CD4-positive, alpha-beta T cell treated with Interleukin-12 subunit alpha and Interleukin-12 subunit beta, for 1 hour (primary cell): ENCODE measurements around the gene GPR52.

ENCODE experiments used
- DNase-seq: peaks from one replicate; pipeline ENCODE4 v3.0.0-alpha.2; 2020

GPR52 gene

DNA sequence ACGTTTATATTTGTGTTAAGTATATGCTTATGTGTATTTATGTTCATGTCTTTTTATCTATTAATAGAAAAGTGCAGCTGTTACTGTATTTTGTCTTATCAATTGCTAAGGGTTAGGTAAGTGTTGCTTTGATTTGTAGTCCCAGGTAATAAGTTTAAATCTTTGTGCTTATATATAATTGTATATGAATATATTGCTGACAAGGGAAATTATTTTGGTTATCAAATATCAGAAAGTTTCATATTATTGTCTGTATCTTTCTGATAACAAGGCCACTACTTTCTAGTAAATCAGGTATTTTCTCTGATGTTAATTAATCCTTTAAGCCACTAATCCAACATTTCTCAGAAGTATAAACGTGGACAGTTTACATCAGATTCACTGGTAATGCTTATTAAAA, 21.3 kb downstream of the GPR52 start:
- DNase-seq = no peak

DNA sequence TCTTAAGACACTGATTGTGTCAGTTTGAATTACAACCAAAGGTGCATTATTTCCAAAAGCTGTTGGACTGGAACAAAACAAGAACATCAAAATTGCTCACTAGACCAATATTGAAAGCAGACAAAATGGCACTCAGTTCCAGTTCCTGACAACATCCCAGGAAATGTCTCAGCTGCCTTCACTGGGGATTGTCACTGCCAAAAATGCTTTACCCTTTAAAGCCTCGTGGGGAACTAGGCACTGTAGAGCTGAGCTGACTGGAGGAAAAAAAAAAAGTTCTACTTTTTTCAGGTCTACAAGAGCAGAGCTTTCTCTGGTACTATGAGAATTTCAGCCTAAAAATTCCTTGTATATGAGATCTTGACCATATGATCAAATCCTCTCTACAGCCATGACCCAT, 21.9 kb downstream of the GPR52 start:
- no peak for DNase-seq

DNA sequence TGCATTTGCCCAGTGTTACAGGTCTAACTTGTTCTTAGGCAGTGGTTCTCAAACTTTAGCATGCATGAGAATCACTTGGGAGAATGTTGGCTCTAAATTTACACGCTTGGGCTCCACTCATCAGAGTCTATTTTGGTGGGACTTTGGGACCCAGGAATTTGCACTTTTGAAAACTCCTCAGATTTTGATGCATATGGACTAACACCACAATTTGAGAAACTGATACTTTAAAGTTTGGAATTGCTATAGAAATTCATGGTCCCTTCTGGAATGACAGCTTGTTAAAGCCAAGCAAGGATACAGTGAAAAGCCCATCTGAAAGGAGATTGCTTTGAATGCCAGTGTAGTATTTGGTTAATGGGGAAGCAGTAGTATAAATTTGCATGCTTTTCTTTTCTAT, 31.5 kb downstream of the GPR52 start:
- DNase-seq = no peak

DNA sequence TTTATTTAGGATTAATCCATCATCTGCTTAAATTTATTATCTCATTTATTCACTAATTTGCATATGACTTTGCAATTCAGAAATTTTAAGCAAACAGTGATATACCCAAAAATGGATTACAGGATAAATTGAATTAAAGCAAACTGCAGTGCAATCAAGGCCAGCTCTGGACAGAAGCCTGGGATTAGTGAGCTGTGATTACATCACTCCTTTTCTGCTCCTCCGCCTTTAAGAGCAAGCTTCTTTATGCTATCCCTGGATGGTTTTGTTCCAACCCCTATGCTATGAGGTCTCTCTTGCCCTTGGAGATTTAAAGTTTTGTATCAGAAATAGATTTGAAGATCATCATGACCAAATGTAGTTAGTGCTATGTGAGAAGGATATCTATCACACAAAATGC, 32.6 kb downstream of the GPR52 start:
- no peak for DNase-seq

DNA sequence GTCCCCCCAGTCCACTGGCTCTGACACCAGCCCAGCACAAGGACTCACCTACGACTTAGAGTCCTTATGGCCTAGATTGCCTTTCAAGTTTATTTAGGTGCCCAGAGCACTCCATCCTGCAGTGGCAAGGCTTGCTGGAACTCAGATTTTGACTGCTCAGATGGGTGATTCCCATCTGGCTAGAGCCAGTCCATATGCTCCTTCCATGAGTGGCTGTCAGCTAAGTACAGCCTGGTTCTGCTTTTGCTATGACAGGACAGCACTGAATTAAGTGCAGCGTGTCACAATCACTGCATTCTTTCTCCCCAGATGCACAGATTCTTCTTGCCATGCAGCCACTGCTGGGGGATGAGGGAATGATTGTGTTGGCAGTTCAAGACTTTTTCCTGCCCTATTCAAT, 43.8 kb downstream of the GPR52 start:
- DNase-seq = no peak

DNA sequence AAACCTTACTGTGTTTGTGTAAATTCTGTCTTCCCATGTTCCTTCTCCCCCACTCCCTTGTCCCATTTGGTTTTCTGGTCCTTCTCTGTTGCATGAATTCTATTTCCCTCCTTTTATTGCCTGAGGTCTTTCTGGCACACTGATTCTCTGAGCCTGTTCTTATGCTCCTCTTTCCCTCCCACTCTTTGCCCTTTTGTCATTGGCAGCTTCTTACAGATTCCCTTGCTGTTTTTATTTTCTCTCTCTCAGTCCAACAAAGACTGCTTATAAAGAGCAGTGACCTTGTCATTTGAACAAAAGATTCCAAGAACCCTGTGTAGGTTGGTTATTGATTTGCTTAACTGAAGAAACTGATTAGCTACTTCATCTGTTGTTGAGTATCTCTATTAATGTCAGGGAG, 49.7 kb downstream of the GPR52 start:
- no peak for DNase-seq
